HG03039 (cell line): ENCODE results near the gene MAGEA6.
"Not testable (repeated sequence)": the region's sequence is repeated elsewhere in the genome, so short reads cannot be mapped to it uniquely, and the experiment has no call there.

Experiments used
- ATAC-seq: cut with Tn5 transposase; IDR thresholded peaks from one replicate; pipeline ENCODE4 v1.9.1; 2021; ENCODE audit warnings: mild to moderate bottlenecking, moderate library complexity; ENCODE audit not compliant: unreplicated experiment

MAGEA6 gene

DNA sequence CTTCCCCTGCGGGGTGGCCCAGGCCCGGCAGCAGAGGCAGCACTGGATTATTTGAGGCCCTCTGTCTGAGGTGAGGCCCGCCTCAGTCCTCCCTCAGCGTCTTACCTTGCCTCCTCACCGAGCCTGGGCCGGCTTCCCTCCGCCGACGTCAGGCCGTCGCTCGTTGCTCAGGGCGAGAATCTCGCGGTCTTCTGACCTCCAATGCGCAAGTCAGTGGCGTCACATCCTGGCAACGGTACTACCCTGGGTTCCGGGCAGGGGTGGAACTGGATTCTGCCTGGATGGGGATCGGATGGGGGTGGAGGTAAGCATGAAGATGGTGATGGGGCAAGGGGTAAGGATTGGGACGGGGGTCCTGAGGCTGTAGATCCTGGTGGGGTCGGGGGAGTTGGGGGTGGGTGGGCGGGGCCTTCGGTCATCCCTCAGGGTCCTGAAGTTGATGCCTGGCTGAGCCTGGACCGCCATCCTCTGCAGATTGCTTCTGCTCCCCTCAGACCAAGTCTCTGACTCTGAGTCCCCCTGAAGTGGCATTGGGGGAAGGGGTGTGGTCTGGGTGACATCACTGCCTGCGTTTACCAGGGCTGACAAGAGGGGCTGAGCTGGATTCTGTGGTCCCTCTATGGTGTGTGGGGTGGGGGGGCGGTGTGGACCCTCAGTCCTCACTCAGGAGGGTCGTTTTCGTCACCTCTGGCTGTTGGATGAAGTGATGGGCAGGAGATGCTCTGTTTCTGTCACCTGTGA is at the start of gene MAGEA6:
MAGEA6 (minus strand) TSS at position 141 of the 741 bp plus-strand sequence. CDS start 2,039 bp downstream, outside the sequence.
- not testable (repeated sequence) for ATAC-seq

GRCh38 chrX:152819266-152819665 is 49.8 kb upstream of the MAGEA6 start:
- no peak for ATAC-seq

- no peak for ATAC-seq
Observed at GRCh38 chrX:152818356-152818755, 48.9 kb upstream of the MAGEA6 start.

GRCh38 chrX:152817078-152817764 is 47.7 kb upstream of the MAGEA6 start:
- no peak for ATAC-seq

DNA sequence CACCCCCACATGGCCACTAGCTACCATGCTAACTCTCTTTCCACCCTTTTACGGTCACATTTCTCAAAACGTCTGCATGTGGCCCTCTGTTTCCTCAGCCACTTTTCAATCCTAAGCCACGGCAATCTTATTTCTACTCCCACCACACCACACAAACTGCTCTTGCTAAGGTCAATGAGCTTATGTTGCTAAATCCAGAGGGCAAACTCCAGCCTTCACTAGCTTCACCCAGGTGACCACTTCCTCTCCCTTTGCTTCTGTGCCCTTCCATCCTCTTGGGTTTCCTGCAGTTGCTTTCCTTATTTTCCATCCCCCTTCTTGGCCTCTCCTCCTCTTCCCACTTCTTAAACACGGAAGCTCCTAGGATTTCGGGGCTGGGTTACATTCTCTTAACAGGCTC is 44.6 kb upstream of the MAGEA6 start:
- no peak for ATAC-seq

GRCh38 chrX:152813206-152813605 is 43.7 kb upstream of the MAGEA6 start:
- ATAC-seq = no peak

GRCh38 chrX:152810403-152810802 is 40.9 kb upstream of the MAGEA6 start:
- no peak for ATAC-seq

- no peak for ATAC-seq
Observed at GRCh38 chrX:152806035-152806434, 36.5 kb upstream of the MAGEA6 start.

GRCh38 chrX:152798945-152799344 is 29.5 kb upstream of the MAGEA6 start:
- ATAC-seq = no peak

DNA sequence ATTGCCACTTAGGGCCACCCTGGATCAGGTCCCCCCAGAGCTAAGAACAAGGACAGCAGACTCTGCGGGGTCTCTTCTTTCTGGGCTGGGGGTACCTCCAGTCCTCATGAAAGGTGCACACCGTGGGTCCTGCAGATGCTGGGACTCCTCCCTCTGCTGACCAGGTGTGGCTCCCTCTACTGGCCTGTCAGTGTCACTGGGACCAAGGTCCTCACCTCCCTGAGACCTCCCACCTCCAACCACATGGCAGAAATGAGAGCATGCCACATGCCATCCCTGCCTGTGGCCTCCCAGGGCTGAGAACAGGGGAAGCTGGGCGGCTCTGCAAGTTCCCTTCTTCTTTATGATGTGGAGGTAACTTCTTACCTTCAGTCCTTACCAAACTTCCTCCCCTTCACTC is 17.6 kb upstream of the MAGEA6 start:
- ATAC-seq = not testable (repeated sequence)

GRCh38 chrX:152766562-152766961 is 2.9 kb downstream of the MAGEA6 start:
- ATAC-seq = not testable (repeated sequence)

DNA sequence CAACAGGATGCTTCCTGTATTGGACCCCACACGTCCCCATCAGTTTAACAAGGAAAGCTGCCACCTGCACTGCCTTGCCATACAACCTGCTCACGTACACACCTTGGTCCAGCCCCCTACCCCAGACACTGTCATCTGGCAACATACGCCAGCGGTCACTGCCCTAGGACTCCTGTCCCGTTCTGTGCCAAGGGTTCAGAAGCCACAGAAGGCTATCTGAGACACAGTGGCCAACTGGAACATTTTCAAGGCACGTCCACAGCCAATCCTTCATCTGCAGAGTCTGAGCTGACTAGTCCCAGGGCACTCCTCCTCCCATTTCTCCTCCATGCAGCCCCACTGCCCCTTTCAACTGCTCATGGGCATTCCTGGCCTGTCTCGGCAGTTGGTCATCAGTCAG is 7.9 kb downstream of the MAGEA6 start:
- not testable (repeated sequence) for ATAC-seq

DNA sequence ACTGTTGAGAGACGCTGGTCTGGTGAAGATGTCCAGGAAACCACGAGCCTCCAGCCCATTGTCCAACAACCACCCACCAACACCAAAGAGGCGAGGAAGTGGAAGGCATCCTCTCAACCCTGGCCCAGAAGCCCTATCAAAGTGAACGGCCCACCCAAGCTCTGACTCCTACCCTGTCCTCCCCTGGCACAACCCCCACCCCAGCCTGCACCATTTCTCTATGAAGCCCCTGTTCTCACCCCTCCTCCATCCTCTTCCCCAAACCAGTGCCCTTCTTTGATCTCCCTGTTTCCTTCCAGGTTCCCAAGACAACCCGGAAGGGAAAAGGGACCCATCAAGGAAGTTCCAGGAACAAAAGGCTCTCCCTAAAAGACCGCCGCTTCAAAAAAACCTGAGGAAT is 9.9 kb downstream of the MAGEA6 start:
- ATAC-seq = not testable (repeated sequence)

GRCh38 chrX:152758918-152759317 is 10.6 kb downstream of the MAGEA6 start, which contains the start of gene CSAG3:
TSS of gene CSAG3 (plus strand) at chrX:152759218.
- ATAC-seq = not testable (repeated sequence)

DNA sequence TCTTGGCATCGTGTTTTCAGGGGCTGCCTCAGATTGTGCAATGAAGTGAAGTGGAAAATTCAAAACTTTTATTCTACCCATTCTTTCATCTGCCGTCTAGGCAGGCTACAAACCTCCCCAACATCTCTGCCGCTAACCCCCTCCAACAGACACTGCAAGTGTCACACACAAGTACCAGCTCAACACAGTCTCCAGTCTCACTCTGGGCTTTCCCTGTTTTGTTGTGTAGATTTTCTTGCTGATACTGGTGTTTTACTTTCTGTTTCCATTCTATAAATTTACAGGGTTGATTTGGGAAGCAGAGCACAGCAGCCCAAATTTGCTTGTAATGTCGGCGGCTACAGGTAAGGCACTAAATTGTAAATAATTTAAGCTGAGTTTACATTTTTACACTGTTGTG is 14.6 kb downstream of the MAGEA6 start:
- ATAC-seq = not testable (repeated sequence)

DNA sequence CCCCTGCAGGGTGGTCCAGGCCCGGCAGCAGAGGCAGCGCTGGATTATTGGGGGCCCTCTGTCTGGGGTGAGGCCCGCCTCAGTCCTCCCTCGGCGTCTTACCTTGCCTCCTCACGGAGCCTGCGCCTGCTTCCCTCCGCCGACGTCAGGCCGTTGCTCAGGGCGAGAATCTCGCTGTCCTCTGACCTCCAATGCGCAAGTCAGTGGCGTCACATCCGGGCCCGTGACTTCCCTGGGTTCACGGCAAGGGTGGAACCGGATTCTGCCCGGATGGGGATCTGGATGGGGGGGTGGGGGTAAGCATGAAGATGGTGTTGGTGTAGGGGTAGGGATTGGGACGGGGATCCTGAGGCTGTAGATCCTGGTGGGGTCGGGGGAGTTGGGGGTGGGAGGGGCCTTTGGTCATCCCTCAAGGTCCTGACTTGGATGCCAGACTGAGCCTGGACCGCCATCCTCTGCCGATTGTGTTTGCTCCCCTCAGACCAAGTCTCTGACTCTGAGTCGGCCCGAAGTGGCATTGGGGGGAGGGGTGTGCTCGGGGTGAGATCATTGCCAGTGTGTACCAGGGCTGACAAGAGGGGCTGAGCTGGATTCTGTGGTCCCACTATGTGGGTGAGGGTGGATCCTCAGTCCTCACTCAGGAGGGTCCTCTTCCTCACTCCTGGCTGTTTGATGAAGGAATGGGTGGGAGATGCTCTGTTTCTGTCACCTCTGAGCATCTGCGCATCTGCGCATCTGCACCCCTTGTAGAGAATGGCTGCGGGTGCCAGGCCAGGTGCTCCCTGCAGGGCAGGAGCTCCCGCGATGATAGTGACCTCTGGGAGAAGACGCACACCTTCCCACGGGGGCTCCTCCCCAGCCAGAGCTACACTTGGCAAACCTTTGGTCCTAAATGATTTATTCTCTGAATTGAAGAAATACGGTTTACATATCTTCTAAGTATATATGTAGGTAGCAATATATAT is 15.5 kb downstream of the MAGEA6 start, which contains the start of gene MAGEA2:
MAGEA2 (minus strand) TSS at position 157 of the 965 bp plus-strand sequence. CDS start 2,479 bp downstream, outside the sequence.
- ATAC-seq = not testable (repeated sequence)

DNA sequence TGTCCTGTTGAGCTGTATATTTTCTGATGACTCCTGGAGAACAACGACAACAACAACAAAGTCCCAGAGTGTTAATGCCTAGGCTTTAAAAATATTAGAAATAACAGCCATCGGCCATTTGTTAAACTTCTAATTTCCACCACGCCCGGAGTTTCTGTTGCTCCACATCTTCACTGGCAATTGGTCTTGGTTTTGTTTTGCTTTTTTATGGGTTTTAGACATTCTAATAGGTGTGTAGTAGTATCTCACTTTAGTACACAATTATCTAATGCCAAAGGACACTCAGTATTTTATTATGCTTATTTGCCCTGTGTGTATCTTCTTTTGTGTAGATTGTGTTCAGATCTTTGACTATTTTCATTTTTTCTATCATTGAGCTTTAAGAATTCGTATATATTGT is 30.9 kb downstream of the MAGEA6 start:
- ATAC-seq = no peak

DNA sequence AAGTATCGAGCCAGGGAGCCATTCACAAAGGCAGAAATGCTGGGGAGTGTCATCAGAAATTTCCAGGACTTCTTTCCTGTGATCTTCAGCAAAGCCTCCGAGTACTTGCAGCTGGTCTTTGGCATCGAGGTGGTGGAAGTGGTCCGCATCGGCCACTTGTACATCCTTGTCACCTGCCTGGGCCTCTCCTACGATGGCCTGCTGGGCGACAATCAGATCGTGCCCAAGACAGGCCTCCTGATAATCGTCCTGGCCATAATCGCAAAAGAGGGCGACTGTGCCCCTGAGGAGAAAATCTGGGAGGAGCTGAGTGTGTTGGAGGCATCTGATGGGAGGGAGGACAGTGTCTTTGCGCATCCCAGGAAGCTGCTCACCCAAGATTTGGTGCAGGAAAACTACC is 33.0 kb downstream of the MAGEA6 start:
- ATAC-seq = not testable (repeated sequence)

GRCh38 chrX:152735860-152736511 is 33.5 kb downstream of the MAGEA6 start:
- no peak for ATAC-seq

GRCh38 chrX:152735101-152735500 is 34.4 kb downstream of the MAGEA6 start:
- ATAC-seq = no peak
